ENCODE measurements around the gene RRP1.

The RRP1 gene

DNA sequence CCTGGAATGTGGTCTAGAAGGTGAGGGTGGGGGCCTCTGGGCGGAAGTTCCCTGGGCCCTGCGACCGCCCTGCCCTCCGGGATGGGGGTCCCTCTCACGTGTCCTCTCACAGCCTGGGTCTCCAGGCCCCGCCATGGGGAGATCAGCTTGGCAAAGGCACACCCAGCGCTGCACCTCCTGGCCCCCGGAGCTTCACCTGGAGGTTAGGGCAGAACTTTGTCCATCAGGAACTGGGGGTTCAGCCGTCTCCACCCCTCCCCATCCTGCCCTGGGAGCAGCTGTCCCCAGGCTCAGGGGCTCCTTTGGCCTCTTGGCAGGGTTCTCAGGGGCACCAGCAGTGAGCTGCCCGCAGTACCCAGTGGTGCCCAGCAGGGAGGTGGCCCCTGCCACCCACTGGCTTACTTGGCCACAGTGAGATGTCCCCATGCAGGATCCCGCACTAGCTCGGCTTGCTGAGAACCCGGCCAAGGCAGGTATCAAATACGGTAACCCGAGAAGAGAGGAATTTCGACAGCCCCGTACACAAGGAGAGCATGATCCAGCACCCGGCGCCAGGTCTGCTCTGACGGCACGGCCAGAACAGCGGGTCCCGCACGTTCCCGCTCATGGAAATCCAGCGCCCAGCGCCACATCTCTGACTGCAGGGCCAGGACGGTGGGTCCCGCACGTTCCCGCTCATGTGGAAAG is 36.7 kb downstream of the RRP1 start:
- no peak overlapping the region for H3K27ac ChIP-seq (ENCODE audit: insufficient read depth, low read depth, low read length, poor library complexity, severe bottlenecking)
- no peaks in the 10 kb centered on the region for H3K4me1 ChIP-seq (ENCODE audit: control insufficient read depth, insufficient read depth, low read length)
- WGBS, 2 experiments: 85% methylated on average over 31 of the region's 31 CpGs
- H3K9me3 ChIP-seq (ENCODE audit: control insufficient read depth, low read length): no peaks in the 10 kb centered on the region
- H3K36me3 ChIP-seq (ENCODE audit: control insufficient read depth, insufficient read depth, low read length): no peaks in the 10 kb centered on the region
- no peak overlapping the region for H3K4me3 ChIP-seq (ENCODE audit: insufficient read depth, low read depth, low read length)
- no peaks in the 10 kb centered on the region for H3K27me3 ChIP-seq (ENCODE audit: control insufficient read depth, insufficient read depth, low read length, poor library complexity, severe bottlenecking)

DNA sequence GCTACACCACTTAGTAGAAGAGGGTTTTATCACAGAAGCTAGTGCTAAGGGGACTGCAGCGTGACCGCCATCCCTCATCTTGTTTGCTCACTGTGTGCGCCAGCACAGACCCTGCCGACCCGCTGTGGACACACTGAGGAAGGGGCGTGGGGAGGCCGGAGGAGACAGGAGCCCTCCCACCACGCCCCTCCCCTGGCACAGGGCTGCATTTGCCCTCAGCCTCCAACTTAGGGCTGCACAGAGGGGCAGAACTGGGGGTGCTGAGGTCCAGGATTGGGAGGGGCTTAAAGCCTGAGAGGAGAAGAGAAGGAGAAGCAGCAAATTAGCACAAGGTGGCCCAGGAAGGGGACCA is 37.2 kb downstream of the RRP1 start:
- H3K27ac ChIP-seq (ENCODE audit: insufficient read depth, low read depth, low read length, poor library complexity, severe bottlenecking): no peak overlapping the region
- no peaks in the 10 kb centered on the region for H3K9me3 ChIP-seq (ENCODE audit: control insufficient read depth, low read length)
- no peaks in the 10 kb centered on the region for H3K27me3 ChIP-seq (ENCODE audit: control insufficient read depth, insufficient read depth, low read length, poor library complexity, severe bottlenecking)
- 85% methylated on average over 8 of the region's 8 CpGs for WGBS, 2 experiments
- no peaks in the 10 kb centered on the region for H3K4me1 ChIP-seq (ENCODE audit: control insufficient read depth, insufficient read depth, low read length)
- no peak overlapping the region for H3K4me3 ChIP-seq (ENCODE audit: insufficient read depth, low read depth, low read length)
- H3K36me3 ChIP-seq (ENCODE audit: control insufficient read depth, insufficient read depth, low read length): no peaks in the 10 kb centered on the region

DNA sequence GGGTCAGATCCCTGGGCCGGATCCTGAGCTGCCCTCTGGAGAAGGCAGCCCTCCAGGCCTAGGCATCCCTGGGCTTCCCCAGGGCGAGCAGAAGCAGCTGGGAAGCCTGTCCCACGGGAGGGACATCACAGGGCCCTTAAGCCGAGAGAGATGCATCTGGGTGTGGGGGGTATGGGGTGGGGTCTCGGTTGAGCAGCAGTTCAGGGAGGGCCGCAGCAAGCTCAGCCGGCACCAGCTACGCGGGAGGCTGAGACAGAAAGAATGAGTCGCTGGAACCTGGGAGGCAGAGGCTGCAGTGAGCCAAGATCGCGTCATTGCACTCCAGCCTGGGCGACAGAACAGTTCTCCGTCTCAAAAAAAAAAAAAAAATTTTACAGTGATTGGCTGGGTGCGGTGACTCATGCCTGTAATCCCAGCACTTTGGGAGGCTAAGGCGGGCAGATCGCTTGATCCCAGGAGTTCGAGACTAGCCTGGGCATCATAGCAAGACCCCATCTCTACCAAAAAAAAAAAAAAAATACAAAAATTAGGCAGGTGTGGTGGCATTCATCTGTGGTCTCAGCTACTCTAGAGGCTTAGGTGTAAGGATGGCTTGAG is 37.7 kb downstream of the RRP1 start:
- Histone ChIP-seq H3K27me3 (ENCODE audit: control insufficient read depth, insufficient read depth, low read length, poor library complexity, severe bottlenecking) (no peaks in the 10 kb centered on the region), H3K4me1 (ENCODE audit: control insufficient read depth, insufficient read depth, low read length) (no peaks in the 10 kb centered on the region), H3K27ac (ENCODE audit: insufficient read depth, low read depth, low read length, poor library complexity, severe bottlenecking) (no peak overlapping the region), H3K36me3 (ENCODE audit: control insufficient read depth, insufficient read depth, low read length) (no peaks in the 10 kb centered on the region), H3K9me3 (ENCODE audit: control insufficient read depth, low read length) (no peaks in the 10 kb centered on the region), H3K4me3 (ENCODE audit: insufficient read depth, low read depth, low read length) (no peak overlapping the region)
- 92 to 93% methylated on average over 18 of the region's 18 CpGs for WGBS, 2 experiments

DNA sequence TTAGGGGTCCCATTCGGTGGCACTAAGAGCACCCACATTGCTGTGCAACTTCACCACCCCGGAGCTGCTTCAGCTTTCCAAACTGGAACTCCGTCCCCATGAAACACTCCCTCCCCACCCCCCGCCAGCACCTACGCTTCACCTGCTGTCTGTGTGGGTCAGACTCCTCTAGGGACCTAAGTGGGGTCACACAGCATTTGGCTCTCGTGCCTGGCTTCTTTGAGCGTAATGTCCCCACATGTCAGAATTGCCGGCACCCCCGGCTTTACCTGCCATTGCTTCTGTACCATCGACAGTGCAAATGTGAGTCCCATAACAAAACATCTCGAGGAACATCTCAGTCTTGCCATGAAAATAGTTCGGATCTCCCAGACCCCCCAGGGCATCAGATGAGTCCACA is 39.8 kb downstream of the RRP1 start:
- Histone ChIP-seq H3K9me3 (ENCODE audit: control insufficient read depth, low read length) (no peaks in the 10 kb centered on the region), H3K4me1 (ENCODE audit: control insufficient read depth, insufficient read depth, low read length) (no peaks in the 10 kb centered on the region), H3K27me3 (ENCODE audit: control insufficient read depth, insufficient read depth, low read length, poor library complexity, severe bottlenecking) (no peaks in the 10 kb centered on the region), H3K36me3 (ENCODE audit: control insufficient read depth, insufficient read depth, low read length) (no peaks in the 10 kb centered on the region), H3K27ac (ENCODE audit: insufficient read depth, low read depth, low read length, poor library complexity, severe bottlenecking) (no peak overlapping the region), H3K4me3 (ENCODE audit: insufficient read depth, low read depth, low read length) (no peak overlapping the region)
- WGBS, 2 experiments: 86 to 90% methylated on average over 12 of the region's 12 CpGs

- Histone ChIP-seq H3K27ac (ENCODE audit: insufficient read depth, low read depth, low read length, poor library complexity, severe bottlenecking) (no peak overlapping the region), H3K4me3 (ENCODE audit: insufficient read depth, low read depth, low read length) (no peak overlapping the region), H3K27me3 (ENCODE audit: control insufficient read depth, insufficient read depth, low read length, poor library complexity, severe bottlenecking) (no peaks in the 10 kb centered on the region), H3K36me3 (ENCODE audit: control insufficient read depth, insufficient read depth, low read length) (no peaks in the 10 kb centered on the region), H3K9me3 (ENCODE audit: control insufficient read depth, low read length) (no peaks in the 10 kb centered on the region), H3K4me1 (ENCODE audit: control insufficient read depth, insufficient read depth, low read length) (no peaks in the 10 kb centered on the region)
- WGBS, 2 experiments: 88 to 89% methylated on average over 22 of the region's 22 CpGs
These were observed 40.3 kb downstream of the RRP1 start for GRCh38 chr21:43829575-43830119.

DNA sequence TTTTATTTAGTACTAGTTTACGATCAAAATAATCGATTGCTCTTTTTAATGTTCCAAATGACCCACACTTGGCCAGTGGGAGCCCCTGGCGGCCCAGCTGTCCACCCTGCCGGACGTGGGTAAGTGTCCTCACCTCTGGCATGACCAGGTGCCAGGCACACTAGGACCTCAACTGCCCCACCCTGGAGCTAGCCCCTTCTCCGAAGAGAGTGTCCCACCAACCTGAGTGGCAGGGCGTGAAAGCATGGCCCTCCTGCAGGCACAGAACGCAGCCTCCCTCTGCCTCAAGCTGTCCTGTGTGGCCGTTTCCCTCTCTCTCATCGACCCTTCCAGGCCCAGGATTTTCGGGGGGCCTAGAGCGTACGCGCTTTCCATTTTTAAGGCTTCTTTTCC is 42.8 kb downstream of the RRP1 start:
- Histone ChIP-seq H3K4me1 (ENCODE audit: control insufficient read depth, insufficient read depth, low read length) (no peaks in the 10 kb centered on the region), H3K27ac (ENCODE audit: insufficient read depth, low read depth, low read length, poor library complexity, severe bottlenecking) (no peak overlapping the region), H3K9me3 (ENCODE audit: control insufficient read depth, low read length) (no peaks in the 10 kb centered on the region), H3K27me3 (ENCODE audit: control insufficient read depth, insufficient read depth, low read length, poor library complexity, severe bottlenecking) (no peaks in the 10 kb centered on the region), H3K36me3 (ENCODE audit: control insufficient read depth, insufficient read depth, low read length) (no peaks in the 10 kb centered on the region), H3K4me3 (ENCODE audit: insufficient read depth, low read depth, low read length) (no peak overlapping the region)
- 94 to 95% methylated on average over 14 of the region's 14 CpGs for WGBS, 2 experiments

DNA sequence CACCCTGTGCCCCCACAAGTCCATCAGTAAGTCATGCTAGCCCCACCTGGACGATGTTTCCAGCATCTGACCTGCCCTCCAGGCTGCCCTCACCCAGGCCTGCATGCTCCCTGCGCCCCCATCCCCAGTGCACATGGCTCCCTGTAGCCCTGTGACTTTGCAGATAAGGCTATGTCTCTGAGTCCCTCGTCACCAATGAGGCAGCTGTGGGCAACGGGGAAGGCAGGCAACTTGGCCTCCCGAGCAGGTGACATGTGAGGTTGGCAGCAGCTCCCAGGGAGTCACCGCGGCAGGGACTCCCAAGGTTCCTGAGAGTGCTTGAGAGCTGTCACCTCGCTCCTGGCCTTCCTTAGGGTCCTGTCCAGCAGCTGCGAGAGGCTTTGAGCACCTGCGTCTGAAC is 43.3 kb downstream of the RRP1 start:
- no peaks in the 10 kb centered on the region for H3K36me3 ChIP-seq (ENCODE audit: control insufficient read depth, insufficient read depth, low read length)
- H3K4me1 ChIP-seq (ENCODE audit: control insufficient read depth, insufficient read depth, low read length): no peaks in the 10 kb centered on the region
- H3K27ac ChIP-seq (ENCODE audit: insufficient read depth, low read depth, low read length, poor library complexity, severe bottlenecking): no peak overlapping the region
- 87 to 88% methylated on average over 10 of the region's 10 CpGs for WGBS, 2 experiments
- H3K4me3 ChIP-seq (ENCODE audit: insufficient read depth, low read depth, low read length): no peak overlapping the region
- no peaks in the 10 kb centered on the region for H3K9me3 ChIP-seq (ENCODE audit: control insufficient read depth, low read length)
- H3K27me3 ChIP-seq (ENCODE audit: control insufficient read depth, insufficient read depth, low read length, poor library complexity, severe bottlenecking): no peaks in the 10 kb centered on the region

DNA sequence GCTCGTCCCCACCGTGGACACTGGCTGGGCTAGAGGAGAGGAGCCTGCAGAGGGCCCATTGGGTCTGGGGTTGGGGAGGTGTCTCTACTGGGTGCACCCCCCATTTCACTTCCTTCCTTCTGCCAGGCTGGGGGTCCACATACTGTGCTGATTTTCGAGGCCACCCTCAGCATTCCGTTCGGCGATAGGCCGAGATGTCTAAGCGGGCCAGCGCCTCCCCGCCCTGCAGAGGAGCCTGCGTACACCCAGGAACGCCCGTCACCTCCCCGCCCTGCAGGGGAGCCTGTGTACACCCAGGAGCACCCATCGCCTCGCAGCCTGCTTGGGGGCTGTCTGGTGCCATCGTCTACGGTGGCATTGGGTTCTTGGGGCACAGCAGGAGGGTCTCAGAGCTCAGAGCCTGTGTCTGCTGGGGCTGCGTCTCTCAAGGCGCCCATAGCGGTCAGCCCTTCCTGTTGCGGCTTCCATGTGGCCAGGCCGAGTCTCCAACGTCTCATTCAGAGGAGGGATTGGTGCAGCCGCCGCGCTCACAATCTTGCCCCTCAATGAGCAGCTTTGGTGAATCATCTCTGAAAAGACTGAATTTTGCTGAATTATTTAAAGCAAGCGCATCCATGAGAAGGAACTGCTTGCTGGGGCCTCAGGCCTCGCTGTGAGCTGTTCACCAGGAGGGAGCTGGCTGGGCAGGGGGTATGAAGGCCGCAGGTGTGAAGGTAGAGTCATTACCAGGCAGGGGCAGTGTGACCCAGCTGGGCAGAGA is 44.9 kb downstream of the RRP1 start:
- no peaks in the 10 kb centered on the region for H3K4me1 ChIP-seq (ENCODE audit: control insufficient read depth, insufficient read depth, low read length)
- no peaks in the 10 kb centered on the region for H3K9me3 ChIP-seq (ENCODE audit: control insufficient read depth, low read length)
- no peaks in the 10 kb centered on the region for H3K36me3 ChIP-seq (ENCODE audit: control insufficient read depth, insufficient read depth, low read length)
- 92 to 93% methylated on average over 30 of the region's 30 CpGs for WGBS, 2 experiments
- no peak overlapping the region for H3K4me3 ChIP-seq (ENCODE audit: insufficient read depth, low read depth, low read length)
- H3K27ac ChIP-seq (ENCODE audit: insufficient read depth, low read depth, low read length, poor library complexity, severe bottlenecking): no peak overlapping the region
- no peaks in the 10 kb centered on the region for H3K27me3 ChIP-seq (ENCODE audit: control insufficient read depth, insufficient read depth, low read length, poor library complexity, severe bottlenecking)

- no peaks in the 10 kb centered on the region for H3K36me3 ChIP-seq (ENCODE audit: control insufficient read depth, insufficient read depth, low read length)
- no peaks in the 10 kb centered on the region for H3K27me3 ChIP-seq (ENCODE audit: control insufficient read depth, insufficient read depth, low read length, poor library complexity, severe bottlenecking)
- no peak overlapping the region for H3K27ac ChIP-seq (ENCODE audit: insufficient read depth, low read depth, low read length, poor library complexity, severe bottlenecking)
- no peaks in the 10 kb centered on the region for H3K4me1 ChIP-seq (ENCODE audit: control insufficient read depth, insufficient read depth, low read length)
- WGBS, 2 experiments: 84 to 86% methylated on average over 15 of the region's 15 CpGs
- H3K9me3 ChIP-seq (ENCODE audit: control insufficient read depth, low read length): no peaks in the 10 kb centered on the region
- H3K4me3 ChIP-seq (ENCODE audit: insufficient read depth, low read depth, low read length): no peak overlapping the region
These were observed 45.7 kb downstream of the RRP1 start for GRCh38 chr21:43835050-43835449.

- 96 to 99% methylated on average over 6 of the region's 6 CpGs for WGBS, 2 experiments
These were observed 46.5 kb downstream of the RRP1 start for GRCh38 chr21:43835861-43836260.

More at GRCh38 chr21:43835861-43836260, 46.5 kb downstream of the RRP1 start:
- Histone ChIP-seq H3K4me1 (ENCODE audit: control insufficient read depth, insufficient read depth, low read length) (no peaks in the 10 kb centered on the region), H3K36me3 (ENCODE audit: control insufficient read depth, insufficient read depth, low read length) (no peaks in the 10 kb centered on the region), H3K27me3 (ENCODE audit: control insufficient read depth, insufficient read depth, low read length, poor library complexity, severe bottlenecking) (no peaks in the 10 kb centered on the region), H3K9me3 (ENCODE audit: control insufficient read depth, low read length) (no peaks in the 10 kb centered on the region), H3K4me3 (ENCODE audit: insufficient read depth, low read depth, low read length) (no peak overlapping the region), H3K27ac (ENCODE audit: insufficient read depth, low read depth, low read length, poor library complexity, severe bottlenecking) (no peak overlapping the region)

All from ectodermal cell (in vitro differentiated cells).